Glutamatergic neuron (in vitro differentiated cells): ENCODE measurements around the gene CUL2. TPM values are rescaled to one million over a fixed set of nuclear protein-coding genes. Genes with fewer than 3 reads are reported as not detected.

ENCODE experiments used
- DNase-seq: peaks from one replicate; pipeline ENCODE4 v3.0.0; 2022
- H3K27ac Mint-ChIP-seq: one replicate; pipeline ENCODE4 v1.8.0; 2020; ENCODE audit warnings: mild to moderate bottlenecking, mixed read lengths, inconsistent platforms; ENCODE audit not compliant: unreplicated experiment
- H3K27me3 Mint-ChIP-seq: one replicate; pipeline ENCODE4 v1.8.0; 2020; ENCODE audit warnings: mild to moderate bottlenecking, moderate library complexity, mixed read lengths, inconsistent platforms; ENCODE audit not compliant: unreplicated experiment
- H3K36me3 Mint-ChIP-seq: one replicate; pipeline ENCODE4 v1.8.0; 2020; ENCODE audit warnings: mild to moderate bottlenecking, mixed read lengths, inconsistent platforms; ENCODE audit not compliant: unreplicated experiment
- H3K4me1 Mint-ChIP-seq: one replicate; pipeline ENCODE4 v1.8.0; 2020; ENCODE audit warnings: mild to moderate bottlenecking, low read depth, mixed read lengths, inconsistent platforms; ENCODE audit not compliant: unreplicated experiment
- H3K4me3 Mint-ChIP-seq: one replicate; pipeline ENCODE4 v1.8.0; 2020; ENCODE audit warnings: mild to moderate bottlenecking, mixed read lengths, inconsistent platforms; ENCODE audit not compliant: unreplicated experiment
- H3K9me3 Mint-ChIP-seq: one replicate; pipeline ENCODE4 v1.8.0; 2020; ENCODE audit warnings: mild to moderate bottlenecking, moderate library complexity, mixed read lengths, inconsistent platforms; ENCODE audit not compliant: unreplicated experiment
- total RNA-seq: library from RNA; stranded (reverse); fragmentation: NEBNext Ultra II Directional; extraction: Animal tissue kit (Norgen Biotek cat#: 25700); gene quantifications from one replicate; pipeline ENCODE4 v1.2.1, GENCODE V29; 2021; ENCODE audit not compliant: unreplicated experiment
- TF ChIP-seq, protein P1 (sequence below): fragments of 200-600 bp; sonication (generic); IDR thresholded peaks from one replicate; pipeline ENCODE4 v1.5.0; 2021; ENCODE audit not compliant: partially characterized antibody, unreplicated experiment

CUL2 gene
- total RNA-seq, 1 donor from 2014 or later: 45.5 TPM

DNA sequence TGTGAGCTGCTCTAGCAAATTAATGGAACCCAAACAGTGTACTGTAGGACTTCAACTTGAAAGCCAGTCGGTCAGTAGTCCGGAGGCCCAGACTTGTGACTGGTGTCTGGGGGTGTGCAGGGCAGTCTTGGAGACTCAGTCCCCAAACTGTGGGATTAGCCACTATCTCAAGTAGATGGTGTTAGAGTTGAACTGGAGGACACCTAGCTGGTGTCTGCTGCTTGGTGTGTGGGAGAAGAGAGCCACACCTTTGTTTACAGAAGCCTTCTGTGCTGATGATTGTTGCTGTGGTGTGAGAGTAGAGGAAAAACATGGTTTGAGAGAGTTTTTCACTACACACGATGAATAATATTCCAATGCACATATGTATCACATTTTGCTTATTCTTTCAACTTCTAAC is 47.4 kb downstream of the CUL2 start:
- no peaks in the 10 kb centered on the region for H3K36me3 Mint-ChIP-seq
- TF ChIP-seq, protein P1, sequence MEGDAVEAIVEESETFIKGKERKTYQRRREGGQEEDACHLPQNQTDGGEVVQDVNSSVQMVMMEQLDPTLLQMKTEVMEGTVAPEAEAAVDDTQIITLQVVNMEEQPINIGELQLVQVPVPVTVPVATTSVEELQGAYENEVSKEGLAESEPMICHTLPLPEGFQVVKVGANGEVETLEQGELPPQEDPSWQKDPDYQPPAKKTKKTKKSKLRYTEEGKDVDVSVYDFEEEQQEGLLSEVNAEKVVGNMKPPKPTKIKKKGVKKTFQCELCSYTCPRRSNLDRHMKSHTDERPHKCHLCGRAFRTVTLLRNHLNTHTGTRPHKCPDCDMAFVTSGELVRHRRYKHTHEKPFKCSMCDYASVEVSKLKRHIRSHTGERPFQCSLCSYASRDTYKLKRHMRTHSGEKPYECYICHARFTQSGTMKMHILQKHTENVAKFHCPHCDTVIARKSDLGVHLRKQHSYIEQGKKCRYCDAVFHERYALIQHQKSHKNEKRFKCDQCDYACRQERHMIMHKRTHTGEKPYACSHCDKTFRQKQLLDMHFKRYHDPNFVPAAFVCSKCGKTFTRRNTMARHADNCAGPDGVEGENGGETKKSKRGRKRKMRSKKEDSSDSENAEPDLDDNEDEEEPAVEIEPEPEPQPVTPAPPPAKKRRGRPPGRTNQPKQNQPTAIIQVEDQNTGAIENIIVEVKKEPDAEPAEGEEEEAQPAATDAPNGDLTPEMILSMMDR: no peak
- peaks cover 2% of the 10 kb centered on the region for H3K9me3 Mint-ChIP-seq
- peaks cover 4% of the 10 kb centered on the region for H3K4me1 Mint-ChIP-seq
- DNase-seq: no peak
- H3K4me3 Mint-ChIP-seq: no peak overlapping the region
- no peaks in the 10 kb centered on the region for H3K27me3 Mint-ChIP-seq
- H3K27ac Mint-ChIP-seq: no peak overlapping the region

DNA sequence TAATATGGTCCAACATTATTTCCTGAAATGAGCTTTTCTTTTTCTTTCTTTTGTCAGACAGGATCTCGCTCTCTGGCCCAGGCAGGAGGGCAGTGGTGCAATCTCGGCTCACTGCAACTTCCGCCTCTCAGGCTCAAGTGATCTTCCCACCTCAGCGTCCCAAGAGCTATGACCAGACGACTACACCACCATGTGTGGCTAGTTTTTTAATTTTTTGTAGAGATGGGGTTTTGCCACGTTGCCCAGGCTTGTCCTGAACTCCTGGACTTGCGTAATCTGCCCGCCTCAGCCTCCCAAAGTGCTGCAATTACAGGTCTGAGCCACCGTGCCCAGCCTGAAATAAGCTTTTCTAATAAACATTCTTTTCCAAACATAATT is 48.6 kb downstream of the CUL2 start:
- TF ChIP-seq, protein P1: no peak
- no peak for DNase-seq
- H3K27ac Mint-ChIP-seq: no peak overlapping the region
- H3K4me1 Mint-ChIP-seq: peaks cover 4% of the 10 kb centered on the region
- H3K9me3 Mint-ChIP-seq: peaks cover 2% of the 10 kb centered on the region
- no peaks in the 10 kb centered on the region for H3K36me3 Mint-ChIP-seq
- no peak overlapping the region for H3K4me3 Mint-ChIP-seq
- H3K27me3 Mint-ChIP-seq: no peaks in the 10 kb centered on the region

DNA sequence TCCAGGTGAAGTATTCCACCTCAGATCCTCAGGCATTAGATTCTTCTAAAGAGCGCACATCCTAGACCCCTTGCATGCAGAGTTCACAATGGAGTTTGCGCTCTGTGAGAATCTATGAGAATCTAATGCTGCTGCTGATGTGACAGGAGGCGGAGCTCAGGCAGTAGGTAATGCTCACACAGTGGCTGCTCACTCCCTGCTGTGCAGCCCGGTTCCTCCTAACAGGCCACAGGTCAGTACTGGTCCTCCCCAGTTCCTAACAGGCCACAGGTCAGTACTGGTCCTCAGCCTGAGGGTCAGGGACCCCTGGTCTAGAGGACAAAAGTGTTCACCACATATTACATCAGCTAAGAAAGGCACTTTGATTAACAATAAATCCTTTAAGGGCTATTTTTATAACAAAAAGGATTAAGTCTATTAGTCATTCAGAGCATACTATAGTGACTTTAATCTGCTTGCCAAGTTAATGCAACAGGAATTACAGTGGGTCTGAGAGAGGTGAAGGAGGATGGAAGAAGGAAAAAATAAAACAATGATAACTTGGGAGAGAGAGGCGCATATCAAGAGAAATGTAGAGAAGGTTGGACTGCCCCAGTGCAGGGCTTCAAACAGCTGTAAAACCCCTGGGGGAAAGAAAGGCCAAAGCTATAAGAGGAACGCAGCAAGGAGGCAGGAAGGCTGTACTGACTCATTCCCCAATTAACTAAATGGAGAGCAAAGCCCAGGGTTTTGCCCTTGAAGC is 49.2 kb downstream of the CUL2 start:
- DNase-seq: no peak
- Mint-ChIP-seq H3K27me3 (no peaks in the 10 kb centered on the region), H3K36me3 (no peaks in the 10 kb centered on the region), H3K27ac (no peak overlapping the region), H3K4me1 (peaks cover 4% of the 10 kb centered on the region), H3K9me3 (peaks cover 2% of the 10 kb centered on the region), H3K4me3 (no peak overlapping the region)
- TF ChIP-seq, protein P1: no peak

DNA sequence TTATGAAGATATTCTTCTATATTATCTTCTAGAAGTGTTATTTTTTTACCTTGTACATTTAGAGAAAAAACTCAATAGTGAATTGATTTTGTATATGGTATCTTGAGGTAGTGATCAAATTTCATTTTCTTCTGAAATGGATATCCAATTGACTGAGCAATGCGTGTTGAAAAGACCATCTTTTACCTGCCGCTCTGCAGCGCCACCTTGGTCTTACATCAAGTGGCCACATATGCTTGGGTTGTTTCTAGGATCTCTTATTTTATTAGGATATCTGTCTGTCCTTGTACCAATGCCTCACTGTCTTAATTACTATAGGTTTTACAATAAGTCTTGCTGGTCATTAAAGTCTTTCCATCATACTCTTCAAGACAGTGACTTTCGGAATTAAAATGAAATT is 53.0 kb downstream of the CUL2 start:
- Mint-ChIP-seq H3K27ac (no peak overlapping the region), H3K4me3 (no peak overlapping the region)
- TF ChIP-seq, protein P1: no peak

DNA sequence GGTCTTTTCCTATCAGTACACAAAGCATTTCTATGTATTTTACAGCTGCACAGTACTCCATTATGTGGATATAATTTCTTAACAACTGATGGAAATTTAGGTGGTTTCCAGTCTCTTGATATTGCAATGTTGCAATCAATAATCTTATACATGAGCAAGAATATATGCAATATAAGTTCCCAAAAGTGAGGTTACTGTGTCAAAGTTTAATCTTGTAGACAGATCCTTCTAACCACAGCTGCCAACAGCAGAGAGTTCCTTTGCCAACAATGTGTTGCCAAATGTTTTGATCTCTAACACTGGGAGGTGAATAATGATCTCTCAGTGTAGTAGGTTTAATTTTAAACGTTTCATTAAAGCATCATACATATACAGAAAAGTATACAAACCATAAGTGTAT is 54.5 kb downstream of the CUL2 start:
- Mint-ChIP-seq H3K27ac (no peak overlapping the region), H3K4me3 (no peak overlapping the region), H3K27me3 (no peaks in the 10 kb centered on the region), H3K9me3 (no peaks in the 10 kb centered on the region), H3K4me1 (no peaks in the 10 kb centered on the region), H3K36me3 (no peaks in the 10 kb centered on the region)
- no peak for DNase-seq
- TF ChIP-seq, protein P1: no peak

More for the DNA sequence above, 53.0 kb downstream of the CUL2 start:
- no peaks in the 10 kb centered on the region for H3K27me3 Mint-ChIP-seq
- peaks cover 2% of the 10 kb centered on the region for H3K9me3 Mint-ChIP-seq
- peaks cover 4% of the 10 kb centered on the region for H3K4me1 Mint-ChIP-seq
- DNase-seq: no peak
- H3K36me3 Mint-ChIP-seq: no peaks in the 10 kb centered on the region
